ENCODE results near the gene GREM1.

The GREM1 gene

DNA sequence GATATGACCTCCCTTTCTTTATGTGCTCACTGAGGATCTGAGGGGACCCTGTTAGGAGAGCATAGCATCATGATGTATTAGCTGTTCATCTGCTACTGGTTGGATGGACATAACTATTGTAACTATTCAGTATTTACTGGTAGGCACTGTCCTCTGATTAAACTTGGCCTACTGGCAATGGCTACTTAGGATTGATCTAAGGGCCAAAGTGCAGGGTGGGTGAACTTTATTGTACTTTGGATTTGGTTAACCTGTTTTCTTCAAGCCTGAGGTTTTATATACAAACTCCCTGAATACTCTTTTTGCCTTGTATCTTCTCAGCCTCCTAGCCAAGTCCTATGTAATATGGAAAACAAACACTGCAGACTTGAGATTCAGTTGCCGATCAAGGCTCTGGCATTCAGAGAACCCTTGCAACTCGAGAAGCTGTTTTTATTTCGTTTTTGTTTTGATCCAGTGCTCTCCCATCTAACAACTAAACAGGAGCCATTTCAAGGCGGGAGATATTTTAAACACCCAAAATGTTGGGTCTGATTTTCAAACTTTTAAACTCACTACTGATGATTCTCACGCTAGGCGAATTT is 14.9 kb downstream of the GREM1 start:
- no peak for DNase-seq

DNA sequence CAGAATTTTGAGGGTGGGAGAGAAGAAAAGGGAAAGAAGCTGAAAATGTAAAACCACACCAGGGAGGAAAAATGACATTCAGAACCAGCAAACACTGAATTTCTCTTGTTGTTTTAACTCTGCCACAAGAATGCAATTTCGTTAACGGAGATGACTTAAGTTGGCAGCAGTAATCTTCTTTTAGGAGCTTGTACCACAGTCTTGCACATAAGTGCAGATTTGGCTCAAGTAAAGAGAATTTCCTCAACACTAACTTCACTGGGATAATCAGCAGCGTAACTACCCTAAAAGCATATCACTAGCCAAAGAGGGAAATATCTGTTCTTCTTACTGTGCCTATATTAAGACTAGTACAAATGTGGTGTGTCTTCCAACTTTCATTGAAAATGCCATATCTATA is 15.5 kb downstream of the GREM1 start:
- no peak for DNase-seq

DNA sequence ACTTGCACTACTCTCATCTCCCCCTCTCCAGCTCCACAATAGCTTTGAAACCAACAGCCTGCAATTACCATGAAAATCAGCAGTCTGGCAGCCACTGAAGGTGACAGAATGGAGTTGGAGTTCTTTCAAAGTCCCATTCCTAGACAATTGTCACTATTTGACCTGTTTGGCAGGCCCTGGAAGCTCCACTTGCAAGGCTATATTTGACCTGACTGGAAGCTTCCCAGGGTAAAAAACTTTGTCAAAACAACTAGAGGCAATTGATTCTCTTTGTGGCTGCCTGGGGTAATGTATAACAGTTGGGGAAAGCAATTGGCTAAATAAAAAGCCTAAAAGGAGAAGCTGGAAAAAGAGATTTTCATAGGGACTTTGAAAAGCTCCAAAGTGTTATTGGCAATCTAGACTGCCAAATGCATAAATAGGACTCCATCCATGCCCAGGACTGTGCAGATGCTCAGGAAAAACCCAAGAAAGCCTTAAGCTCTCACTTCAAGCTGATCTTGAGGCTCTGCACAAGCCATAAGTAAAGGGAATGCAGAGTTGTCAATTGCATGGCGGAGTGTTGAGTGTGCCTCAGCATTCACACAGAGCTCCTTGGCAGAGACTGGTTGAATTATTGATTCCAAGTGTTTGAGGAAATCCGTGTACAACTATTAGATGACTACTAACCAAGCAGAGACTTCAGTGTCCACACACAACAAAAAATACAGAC is 18.3 kb downstream of the GREM1 start:
- no peak for DNase-seq

DNA sequence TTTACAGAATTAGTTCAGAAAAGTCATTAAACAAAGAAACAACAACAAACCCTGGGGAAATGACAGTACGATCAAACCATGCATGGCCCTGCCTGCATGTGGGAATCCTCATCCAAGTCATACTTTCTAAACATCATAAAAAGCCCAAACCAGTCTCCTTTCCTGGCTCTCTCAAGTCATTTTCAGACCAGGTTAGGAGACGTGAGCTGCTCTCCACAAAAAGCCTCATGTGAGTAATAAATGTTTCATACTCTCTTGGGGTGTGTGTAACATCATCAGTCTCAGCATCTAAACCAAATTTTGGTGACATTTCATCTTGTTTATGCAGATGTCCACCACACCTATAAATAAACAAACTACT is 18.9 kb downstream of the GREM1 start:
- no peak for DNase-seq

DNA sequence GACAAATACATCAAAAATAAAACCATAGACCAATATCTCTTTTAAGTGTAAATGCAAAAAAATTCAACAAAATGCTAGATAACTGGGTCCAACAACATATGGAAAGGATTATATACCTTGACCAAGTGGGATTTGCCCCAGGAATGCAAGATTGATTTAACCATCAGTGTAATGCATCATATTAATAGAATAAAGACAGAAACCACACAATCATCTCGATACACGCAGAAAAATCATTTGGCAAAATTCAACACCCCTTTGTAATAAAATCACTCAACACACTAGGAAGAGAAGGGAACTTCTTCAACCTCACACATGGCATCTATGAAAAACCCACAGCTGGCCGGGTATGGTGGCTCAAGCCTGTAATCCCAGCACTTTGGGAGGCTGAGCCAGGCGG is 19.5 kb downstream of the GREM1 start:
- DNase-seq: no peak

DNA sequence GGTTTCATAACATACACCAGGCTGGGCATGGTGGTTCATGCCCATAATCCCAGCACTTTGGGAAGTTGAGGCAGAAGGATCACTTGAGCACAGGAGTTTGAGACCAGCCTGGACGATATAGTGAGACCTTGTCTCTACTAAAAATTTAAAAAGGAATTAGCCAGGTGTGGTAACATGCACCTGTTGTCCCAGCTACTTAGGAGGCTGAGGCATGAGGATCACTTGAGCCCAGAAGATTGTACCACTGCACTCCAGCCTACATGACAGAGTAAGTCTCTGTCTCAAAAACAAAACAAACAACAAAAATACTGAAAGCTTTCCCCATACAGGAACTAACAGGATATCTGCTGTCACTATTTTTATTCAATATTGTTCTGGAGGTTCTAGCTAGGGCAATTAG is 20.9 kb downstream of the GREM1 start:
- DNase-seq: no peak

DNA sequence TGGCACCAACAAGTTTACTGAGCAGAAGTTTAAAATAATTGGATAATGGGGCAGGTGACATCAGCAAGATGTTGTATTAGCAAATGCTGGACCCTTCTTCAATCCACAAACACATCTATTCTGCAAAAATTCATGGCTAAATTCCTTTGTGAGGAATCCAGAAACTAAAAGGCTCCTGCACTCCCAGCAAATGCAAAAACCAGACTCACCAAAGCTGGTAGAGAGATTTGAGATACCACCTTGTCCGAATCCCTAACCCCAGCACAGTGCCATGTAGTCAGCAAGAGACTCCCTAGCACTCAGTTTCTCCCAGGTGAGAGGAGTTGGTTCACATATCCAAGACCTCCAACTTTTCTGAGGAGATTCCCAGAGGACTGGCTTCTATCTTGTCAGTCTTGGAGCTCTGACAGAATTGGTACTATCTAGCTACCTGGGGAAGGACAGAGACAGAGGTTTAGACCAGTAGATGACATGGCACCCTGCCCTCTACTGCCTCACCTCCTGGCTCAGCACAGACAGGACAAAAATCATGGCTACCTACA is 21.8 kb downstream of the GREM1 start:
- DNase-seq: no peak

DNA sequence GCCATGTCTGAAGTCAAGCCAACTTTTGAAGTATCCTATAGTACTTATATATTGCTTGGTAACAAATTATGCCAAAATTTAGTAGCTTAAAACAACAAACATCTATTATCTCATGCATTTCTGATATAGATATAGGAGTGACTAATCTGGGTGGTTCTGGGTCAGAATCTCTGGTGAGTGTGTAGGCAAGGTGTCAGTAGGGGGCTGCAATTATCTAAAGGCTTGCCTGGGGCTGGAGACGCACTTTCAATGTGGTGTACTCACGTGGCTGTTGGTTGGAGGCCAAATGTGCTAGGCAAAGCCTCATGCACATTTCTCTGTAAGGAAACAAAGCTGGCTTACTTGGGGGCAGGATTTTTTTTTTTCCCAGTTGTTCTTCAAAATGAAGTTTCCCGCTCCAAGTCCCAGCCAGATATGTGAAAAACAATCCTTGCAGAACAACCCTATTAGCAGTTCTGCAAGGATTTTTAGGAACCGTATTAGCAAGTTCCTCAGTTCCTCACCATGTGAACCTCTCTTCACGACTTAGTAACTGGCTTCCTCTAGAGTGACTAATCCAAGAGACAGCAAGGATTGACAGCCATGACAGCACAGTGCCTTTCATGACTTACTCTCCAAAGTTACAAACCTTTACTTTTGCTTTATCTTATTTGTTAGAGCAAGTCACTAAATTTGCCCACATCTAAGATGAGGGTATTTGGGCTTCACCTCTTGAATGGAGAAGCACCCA is 25.8 kb downstream of the GREM1 start:
- DNase-seq: no peak

DNA sequence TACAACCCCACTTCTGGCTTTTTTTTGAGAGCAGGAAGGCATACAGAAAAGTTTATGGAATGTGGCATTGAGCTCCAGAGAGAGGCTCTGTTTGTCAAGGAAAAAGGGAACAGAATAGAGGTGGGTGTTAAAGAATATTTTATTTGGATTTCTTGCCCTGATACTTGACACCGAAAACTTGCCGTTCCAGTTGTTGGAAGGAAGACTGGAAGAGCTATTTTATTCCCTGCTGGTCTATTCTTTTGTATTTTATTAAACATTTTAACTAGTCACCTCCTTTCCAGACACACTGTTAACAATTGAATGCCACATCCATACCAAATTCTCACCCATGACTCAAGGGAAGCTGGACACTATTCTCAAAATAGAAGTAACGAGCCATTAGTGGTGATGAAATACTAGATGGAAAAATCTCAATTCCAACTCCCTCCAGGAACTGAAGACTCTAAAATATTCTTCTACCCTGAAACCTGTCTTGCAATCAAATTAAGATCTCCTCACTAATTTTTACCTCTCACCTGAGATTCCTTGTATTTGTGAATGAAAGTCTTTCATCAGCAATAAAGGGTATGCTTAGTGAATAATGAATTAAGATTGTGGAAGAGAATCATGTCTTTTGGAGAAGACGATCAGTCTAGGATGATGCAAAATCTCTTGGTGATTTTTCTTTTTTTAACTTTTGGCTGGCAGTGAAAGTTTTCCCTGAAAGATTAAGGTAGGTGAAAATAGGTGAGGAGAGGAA is 28.5 kb downstream of the GREM1 start:
- DNase-seq: no peak

DNA sequence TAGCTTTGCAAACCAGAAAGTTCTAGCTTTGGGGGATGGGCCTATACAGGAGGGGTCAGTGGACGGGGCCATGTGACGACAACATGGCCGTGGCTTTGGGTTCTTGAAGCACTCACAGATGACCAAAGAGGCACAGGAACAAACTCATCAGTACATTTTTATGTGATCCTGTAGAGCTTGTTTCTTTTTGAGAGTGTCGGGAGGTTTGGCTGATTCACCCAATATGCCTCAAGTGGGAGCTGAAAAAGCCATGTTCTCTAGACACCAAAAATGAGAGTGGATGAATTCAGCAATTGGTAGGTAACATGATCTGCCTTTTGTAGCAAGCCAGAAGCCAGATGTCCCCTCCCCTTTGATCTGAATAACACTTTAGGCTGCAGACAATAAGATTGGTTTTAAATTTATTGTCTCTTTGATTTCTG is 30.1 kb downstream of the GREM1 start:
- no peak for DNase-seq

DNA sequence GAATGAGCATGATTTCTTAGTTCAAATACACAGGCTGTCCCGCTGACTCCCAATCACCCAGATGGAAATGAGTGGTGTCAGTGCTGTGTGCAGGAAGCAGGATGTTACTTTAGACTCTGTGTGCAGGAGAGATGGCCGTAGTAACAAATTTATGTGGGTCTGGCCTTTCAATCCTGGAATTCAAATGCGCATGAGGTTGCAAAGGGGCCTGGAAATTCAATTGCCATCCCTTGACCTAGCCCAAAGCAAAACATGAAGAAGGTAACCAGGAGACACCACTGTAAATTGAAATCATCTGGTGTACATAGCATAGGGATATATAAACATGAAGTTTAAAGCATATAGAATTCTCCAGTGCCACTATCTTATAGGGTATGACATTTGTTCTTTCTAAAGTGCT is 33.2 kb downstream of the GREM1 start:
- DNase-seq: no peak

DNA sequence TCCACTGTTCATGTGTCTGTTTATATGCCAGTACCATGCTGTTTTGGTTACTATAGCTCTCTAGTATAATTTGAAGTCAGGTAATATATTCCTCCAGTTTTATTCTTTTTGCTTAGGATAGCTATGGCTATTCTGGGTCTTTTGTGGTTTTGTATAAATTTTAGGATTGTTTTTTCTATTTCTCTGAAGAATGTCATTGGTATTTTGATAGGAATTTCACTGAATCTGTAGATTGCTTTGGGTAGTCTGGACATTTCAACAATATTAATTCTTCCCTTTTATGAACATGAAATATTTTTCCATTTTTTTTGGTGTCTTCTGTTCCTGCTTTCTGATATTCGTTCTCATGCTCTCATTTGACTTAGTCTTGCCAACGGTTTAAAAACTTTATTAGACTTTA is 39.6 kb downstream of the GREM1 start:
- no peak for DNase-seq

DNA sequence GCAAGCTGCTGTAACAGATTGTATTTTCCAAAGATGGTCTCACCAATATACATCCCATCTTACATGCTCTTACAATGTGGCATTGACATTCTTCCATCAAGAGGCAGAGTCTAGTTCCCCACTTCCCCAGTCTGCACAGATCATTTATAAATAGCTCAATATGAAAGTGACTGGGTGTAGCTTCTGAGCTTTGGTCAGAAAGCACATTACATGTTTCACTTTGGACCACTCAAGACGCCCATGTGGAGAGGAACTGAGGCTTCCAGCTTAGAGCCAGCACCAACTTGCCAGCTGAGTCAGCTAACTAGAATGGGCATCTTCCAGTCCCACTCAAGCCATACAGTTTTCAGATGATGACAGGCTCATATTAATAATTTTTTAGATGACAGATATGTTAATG is 45.5 kb downstream of the GREM1 start:
- no peak for DNase-seq

DNA sequence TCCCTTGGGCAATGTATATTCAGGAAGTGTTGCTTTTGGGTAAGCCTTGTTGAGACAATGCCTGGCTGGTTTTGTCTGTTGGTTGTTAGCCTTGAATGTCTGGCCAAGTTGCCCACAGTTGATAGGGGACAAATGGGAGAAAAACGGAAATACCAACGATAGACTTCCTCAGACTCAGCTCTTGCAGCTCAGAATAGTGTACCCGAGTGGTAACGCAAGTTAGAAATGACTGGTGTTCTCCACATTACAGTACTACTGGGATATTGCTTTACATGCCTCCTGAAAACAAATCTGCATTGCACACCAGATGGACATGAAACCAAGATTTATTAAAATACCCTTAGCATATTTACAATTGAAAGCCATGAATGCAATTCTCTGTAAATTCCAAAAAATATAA is 47.4 kb downstream of the GREM1 start:
- no peak for DNase-seq

DNA sequence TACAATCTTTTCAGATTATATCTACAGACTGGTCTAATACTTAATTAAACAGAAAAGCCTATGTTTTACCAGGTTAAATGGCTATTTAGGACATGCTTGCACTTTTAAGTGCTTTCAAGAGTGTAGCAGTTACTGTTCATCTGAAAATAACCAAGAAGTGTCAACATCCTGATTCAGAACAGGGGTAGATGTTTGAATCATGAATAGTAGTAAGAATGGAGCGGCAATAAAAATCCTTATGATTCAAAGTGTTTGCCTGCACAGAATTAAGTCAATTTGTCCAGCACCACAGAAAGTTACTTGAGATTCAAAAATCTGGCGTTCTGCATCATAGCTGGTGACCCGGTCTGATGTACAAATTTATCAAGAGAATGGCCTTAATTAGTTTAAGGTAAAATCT is 48.3 kb downstream of the GREM1 start:
- no peak for DNase-seq

DNA sequence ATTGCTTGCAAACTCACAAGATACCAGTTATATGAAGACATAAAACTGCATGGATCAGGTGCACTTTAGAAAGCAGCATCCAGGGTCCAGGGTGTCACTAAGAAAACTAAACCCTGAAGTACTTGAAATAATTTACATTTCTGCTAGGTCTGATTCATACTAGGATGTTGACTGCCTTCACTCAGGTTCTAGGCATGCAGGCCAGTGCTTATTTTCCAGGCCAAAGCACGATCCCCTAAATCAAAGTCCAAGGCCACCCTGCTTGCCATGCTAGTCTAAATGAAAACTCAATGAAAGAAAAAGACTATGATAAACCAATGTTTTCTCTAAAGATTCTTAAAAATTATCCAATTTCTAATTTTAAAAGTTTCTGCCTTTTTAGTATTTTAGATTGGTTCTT is 49.4 kb downstream of the GREM1 start:
- DNase-seq: no peak

DNA sequence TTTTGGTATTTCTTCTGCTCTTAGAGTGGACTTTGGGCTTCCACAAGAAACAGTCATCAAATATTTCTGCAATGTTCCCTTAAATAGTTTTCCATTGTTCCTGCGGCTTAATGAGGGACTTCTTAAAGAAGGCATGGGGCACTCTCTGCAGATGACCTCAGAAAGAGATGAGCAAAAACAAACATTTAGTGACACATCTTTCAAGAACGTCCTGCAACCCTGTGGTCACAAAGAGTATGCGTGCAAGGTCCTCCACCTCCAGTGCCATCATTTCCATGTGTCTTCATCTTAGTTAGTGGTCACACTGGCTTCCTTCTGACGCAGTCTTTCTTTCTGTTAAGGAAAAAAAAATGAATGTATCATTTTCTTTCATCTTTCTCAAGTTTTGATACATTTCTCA is 56.2 kb downstream of the GREM1 start:
- no peak for DNase-seq

DNA sequence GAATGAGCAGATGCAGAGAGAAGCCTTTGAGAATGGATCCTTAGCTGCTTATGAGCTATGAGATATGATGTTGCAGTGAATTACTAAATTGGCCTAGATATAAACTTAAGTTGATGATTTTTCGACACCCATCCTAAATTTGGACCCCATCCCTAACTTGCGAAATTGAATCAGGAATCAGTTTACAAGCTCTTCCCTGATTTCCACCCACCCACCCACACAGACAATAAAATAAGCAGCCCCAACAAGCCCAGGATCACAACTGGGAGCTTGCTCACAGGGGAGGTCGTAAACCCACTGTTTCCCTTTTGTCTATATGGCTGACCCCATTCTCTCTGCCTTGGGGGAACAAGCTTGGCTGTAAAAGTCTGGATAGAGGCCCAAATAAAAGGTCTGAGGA is 57.3 kb downstream of the GREM1 start:
- no peak for DNase-seq

DNA sequence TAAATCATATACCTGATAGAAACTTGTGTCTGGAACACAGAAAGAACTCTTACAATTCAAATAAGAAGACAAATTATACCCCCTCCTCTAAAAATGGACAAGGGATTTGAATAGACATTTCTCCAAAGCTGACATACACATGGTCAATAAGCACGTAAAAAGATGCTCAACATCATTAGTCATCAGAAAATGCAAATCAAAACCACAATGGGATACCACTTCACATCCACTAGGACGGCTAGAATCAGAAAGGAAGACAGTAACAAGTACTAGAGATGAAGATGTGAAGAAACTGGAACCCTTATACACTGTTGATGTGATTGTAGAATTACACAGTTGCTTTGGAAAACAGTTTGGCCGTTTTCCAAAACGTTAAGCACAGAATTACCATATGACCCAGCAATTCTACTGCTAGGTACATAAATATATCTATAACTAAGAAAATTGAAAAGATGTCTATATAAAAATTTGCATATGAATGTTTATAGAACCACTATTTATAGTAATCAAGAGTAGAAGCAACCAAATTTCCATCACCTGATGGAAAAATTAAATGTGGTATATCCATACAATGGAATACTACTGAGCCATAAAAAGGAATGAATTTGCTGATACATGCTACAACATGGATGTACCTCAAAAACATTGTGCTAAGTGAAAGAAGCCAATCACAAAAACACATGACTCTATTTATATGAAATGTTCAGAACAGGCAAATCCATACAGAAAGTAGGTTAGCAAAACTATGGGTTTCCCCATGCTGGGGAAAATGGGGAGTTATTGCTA is 60.8 kb downstream of the GREM1 start:
- no peak for DNase-seq

DNA sequence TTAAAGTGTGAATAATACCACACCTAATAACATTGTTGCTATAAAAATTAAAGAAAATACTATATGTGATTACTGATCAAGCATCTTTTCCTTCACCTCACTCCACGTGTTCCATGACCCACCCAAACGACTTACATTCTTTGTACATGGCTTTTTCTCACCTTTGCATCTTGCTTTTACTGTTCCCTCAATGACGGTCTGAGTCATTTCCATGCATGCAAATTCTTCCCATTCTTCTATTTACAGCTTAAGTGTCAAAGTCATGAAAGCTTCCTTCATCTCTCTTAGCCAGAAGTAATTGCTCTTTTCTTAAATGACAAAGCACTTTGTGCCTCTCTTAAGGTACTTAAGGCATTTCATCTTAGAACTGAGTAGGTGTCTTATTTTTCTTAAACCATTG is 64.0 kb downstream of the GREM1 start:
- no peak for DNase-seq

DNA sequence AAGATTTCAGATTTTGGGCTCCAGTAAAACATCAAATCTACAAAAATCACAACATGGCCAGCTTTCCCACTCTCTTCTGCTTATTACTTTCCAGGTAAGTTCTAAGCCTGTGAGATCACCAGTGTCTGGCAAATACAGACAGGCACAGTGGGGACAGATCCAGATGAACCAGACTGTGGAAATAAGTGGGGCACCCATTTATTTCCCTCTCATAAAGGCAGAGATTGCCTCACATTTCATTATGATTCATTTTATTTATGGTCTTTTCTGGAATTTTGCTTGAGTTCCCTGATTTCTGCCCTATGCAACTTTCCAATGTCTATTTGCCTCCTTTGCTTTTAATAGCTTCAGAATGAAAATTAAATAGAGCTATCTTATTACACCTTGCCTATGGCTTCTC is 66.8 kb downstream of the GREM1 start:
- no peak for DNase-seq

DNA sequence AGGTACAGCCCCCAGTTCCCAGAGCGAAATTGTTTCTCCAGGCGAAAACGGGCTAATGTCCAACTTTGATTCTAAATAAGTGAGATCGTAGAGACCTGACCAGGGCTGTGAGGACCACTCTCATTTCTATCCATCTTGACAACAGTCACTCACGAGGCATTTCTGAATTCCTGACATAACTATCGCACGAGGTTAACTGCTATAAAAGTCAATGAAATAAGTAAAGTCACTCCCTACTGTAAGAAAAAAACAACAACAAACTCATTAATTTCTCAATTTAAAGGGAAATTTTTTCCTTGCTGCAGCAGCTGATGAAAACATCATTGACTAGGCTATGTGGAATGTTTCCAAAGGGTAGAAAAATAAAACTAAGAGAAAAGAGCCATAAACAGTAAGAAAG is 69.1 kb downstream of the GREM1 start:
- no peak for DNase-seq

DNA sequence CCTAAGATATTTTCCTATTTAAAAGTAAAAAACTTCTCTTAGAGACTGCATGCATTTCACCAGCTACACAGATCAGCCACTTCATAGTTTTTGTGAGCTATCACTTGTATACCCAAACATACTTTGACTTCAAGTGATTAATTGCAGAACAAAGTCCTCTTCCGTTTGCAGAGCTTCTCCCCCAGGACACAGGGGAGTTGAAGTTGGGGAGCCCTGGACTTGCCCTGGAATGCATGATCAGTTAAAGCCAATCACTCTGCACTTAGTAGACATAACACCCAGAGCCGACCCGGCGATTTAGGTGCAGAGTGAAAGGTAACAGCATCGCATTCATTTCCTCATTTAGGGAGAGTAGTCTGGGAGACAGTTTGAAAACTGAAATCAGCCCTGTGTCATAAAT is 70.1 kb downstream of the GREM1 start:
- no peak for DNase-seq

Data from NCI-H2029 treated with DMSO at 0.1 percent for 48 hours (cell line).